GM18526 (cell line): Measurements from ENCODE around the gene OR4K5.

ENCODE experiments used
- POLR2A ChIP-seq: IDR thresholded peaks from 3 replicates; pipeline ENCODE4 v1.6.1; 2011; ENCODE audit not compliant: insufficient read length; ENCODE audit errors: extremely low read depth

OR4K5 gene

DNA sequence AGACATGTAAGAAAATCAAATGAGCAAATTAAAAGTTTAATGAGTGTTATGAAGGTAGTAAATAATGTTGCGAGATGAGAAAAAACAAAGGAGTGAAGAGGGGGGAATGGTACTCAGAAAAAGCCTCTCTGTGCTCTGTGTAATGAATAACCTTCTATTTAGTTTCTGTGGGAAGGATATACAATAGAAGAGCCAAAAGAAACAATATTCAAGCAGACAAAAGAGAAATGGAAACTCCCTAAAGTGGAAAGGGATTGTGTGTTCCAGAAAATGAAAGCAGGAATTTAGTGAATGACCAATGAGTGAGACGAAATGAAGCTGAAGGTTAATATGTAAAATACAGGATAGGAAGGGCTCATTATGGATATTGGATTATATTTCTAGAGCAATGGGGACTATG is 28.8 kb downstream of the OR4K5 start:
- TF ChIP-seq POLR2A, result no peak
